Measurements from ENCODE around the gene LCK.

The LCK gene

DNA sequence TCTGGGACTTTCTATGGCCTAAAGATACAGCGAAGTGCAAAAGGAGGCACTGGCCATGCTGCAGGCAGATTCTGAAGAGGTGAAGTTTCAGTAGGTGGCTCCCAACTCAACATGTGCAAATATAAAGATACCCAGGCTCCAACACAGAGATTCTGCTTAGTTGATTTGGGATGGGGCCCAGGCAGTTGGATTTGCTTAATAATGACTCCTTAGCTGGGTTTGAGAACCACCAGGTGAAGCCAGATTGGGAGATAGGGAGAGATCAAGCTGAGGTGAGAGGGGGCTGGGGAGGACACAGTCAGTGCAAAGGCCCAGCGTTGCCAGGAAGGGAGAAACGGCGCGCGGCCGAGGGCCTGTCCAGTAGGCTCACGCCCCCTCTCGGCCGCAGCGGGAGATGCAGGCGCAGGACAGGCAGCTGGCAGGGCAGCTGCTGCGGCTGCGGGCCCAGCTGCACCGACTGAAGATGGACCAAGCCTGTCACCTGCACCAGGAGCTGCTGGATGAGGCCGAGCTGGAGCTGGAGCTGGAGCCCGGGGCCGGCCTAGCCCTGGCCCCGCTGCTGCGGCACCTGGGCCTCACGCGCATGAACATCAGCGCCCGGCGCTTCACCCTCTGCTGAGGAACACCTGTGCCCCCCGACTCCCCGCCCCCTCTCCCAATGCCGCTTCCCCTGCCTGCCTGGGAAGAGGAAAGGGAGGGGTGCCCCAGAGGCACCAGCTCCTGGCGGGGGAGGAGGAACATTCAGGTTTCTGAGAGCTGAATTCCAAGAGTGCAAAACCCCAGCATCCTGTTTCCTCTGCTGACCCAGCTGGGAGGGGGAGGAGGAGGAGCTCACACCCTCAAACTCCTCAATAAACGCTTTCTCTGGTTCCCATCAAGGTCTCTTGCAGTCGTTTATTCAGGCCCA is 2.8 kb upstream of the LCK start:
- H3K27me3 ChIP-seq (ENCODE audit: insufficient read depth, low read depth), result no peaks in the 10 kb centered on the region
- H3K36me3 ChIP-seq (ENCODE audit: insufficient read depth), result no peaks in the 10 kb centered on the region
- TF ChIP-seq, protein P1, sequence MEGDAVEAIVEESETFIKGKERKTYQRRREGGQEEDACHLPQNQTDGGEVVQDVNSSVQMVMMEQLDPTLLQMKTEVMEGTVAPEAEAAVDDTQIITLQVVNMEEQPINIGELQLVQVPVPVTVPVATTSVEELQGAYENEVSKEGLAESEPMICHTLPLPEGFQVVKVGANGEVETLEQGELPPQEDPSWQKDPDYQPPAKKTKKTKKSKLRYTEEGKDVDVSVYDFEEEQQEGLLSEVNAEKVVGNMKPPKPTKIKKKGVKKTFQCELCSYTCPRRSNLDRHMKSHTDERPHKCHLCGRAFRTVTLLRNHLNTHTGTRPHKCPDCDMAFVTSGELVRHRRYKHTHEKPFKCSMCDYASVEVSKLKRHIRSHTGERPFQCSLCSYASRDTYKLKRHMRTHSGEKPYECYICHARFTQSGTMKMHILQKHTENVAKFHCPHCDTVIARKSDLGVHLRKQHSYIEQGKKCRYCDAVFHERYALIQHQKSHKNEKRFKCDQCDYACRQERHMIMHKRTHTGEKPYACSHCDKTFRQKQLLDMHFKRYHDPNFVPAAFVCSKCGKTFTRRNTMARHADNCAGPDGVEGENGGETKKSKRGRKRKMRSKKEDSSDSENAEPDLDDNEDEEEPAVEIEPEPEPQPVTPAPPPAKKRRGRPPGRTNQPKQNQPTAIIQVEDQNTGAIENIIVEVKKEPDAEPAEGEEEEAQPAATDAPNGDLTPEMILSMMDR (conservative IDR thresholded peaks at IDR 0.05; ENCODE audit: low read depth, low read length), result peak; percentile 74
- H3K9ac ChIP-seq, result no peak overlapping the region
- no peak overlapping the region for H3K4me3 ChIP-seq (IDR thresholded peaks at IDR 0.05; ENCODE audit: insufficient read depth, low read depth, low read length)
- no peaks in the 10 kb centered on the region for H3K79me2 ChIP-seq (ENCODE audit: insufficient read depth, low read depth)
- peaks cover 17% of the 10 kb centered on the region for H3K4me1 ChIP-seq (ENCODE audit: low read depth, poor library complexity, severe bottlenecking)
- H2AFZ ChIP-seq (ENCODE audit: low read depth), result peak overlapping the region; percentile 30; the same call in 1 of the 2 replicates
- H4K20me1 ChIP-seq (ENCODE audit: insufficient read depth), result no peaks in the 10 kb centered on the region
- H3K27ac ChIP-seq, result no peak overlapping the region
- peak overlapping the region; percentile 9; the same call in 1 of the 2 replicates for H3K4me2 ChIP-seq

DNA sequence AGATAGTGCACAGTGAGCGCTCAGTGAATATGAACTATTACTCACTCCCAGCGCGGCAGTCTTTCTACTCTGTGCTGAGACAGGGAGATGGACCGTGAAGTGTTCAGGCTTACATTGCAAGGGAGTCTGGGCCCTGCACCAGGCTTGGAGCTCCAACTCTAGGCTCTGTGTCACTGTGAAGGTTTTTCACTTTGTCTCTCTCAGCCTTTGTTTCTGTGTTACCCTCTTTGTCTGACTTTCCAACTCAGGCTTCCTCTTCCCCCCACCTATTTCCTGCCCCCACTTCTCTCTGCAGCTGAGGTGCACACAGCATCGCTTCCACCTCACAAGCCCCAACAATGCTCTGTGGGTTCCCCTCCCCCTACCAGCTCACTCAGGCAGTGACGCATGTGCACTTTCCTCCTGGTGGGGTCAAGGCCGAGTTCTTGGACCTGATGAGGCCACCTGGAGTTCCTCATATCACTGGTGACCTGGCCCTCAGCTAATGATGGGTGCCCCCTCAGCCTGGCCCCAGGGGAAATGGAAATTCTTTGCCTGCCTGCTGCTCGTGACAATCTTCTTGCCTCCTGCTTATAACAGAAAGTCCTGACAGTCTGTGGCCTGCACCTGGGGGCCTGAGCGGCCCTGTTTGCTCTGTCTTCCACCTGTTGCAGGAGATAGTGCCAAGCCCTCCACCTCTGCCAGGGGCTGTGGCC is 1.1 kb upstream of the LCK start:
- Histone ChIP-seq H3K4me2 (no peak overlapping the region), H3K27me3 (ENCODE audit: insufficient read depth, low read depth) (no peaks in the 10 kb centered on the region), H3K27ac (peak overlapping the region; percentile 26; the same call in 1 of the 2 replicates), H4K20me1 (ENCODE audit: insufficient read depth) (no peaks in the 10 kb centered on the region), H3K36me3 (ENCODE audit: insufficient read depth) (no peaks in the 10 kb centered on the region), H3K9ac (no peak overlapping the region), H3K4me3 (IDR thresholded peaks at IDR 0.05; ENCODE audit: insufficient read depth, low read depth, low read length) (no peak overlapping the region), H3K79me2 (ENCODE audit: insufficient read depth, low read depth) (no peaks in the 10 kb centered on the region), H2AFZ (ENCODE audit: low read depth) (peak overlapping the region; percentile 23), H3K4me1 (ENCODE audit: low read depth, poor library complexity, severe bottlenecking) (peaks cover 17% of the 10 kb centered on the region)
- TF ChIP-seq, protein P1 (conservative IDR thresholded peaks at IDR 0.05; ENCODE audit: low read depth, low read length), result no peak

DNA sequence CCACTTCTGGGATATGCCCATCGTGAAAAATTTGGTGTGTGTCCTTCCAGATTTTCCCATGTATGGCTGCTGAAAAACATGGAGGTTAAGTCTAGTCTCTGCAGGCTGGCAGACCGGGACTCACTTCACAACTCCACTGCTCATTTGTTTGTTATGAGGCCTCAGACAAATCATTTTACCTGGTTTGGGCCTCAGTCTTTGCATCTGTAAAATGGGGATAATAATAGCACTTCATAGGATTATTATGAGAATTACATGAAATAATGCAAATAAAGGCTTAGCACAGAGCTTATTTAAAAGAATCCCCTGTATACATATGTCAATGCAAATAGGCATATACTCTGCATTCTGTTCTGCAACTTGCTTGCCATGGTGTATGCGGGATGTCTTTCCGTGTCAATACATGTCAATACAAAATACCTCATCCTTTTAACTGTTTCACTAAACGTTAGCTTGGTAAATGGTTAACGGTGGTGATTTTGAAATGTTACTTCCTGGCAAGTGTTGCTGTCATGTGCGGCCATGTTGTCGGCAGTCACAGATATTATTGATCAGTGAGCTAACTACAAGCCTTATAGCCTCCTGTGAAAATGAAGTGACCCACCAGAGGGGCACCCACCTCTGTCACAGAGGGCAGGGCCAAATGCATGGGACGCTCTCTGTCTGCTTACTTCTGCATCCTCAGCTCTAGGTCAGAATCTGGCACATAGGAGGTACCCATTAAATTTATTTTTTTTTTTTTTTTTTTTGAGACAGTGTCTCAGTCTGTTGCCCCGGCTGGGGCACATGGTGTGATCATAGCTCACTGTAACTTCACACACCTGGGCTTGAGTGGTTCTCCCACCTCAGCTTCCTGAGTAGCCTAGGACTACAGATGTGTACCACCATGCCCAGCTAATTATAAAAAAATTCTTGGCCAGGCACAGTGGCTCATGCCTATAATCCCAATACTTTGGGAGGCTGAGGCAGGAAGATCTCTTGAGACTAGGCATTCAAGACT is 4.3 kb downstream of the LCK start:
- H3K9ac ChIP-seq, result no peak overlapping the region
- no peak overlapping the region for H2AFZ ChIP-seq (ENCODE audit: low read depth)
- H4K20me1 ChIP-seq (ENCODE audit: insufficient read depth), result no peaks in the 10 kb centered on the region
- H3K4me1 ChIP-seq (ENCODE audit: low read depth, poor library complexity, severe bottlenecking), result peaks cover 3% of the 10 kb centered on the region
- no peaks in the 10 kb centered on the region for H3K27me3 ChIP-seq (ENCODE audit: insufficient read depth, low read depth)
- H3K36me3 ChIP-seq (ENCODE audit: insufficient read depth), result no peaks in the 10 kb centered on the region
- no peak overlapping the region for H3K4me3 ChIP-seq (IDR thresholded peaks at IDR 0.05; ENCODE audit: insufficient read depth, low read depth, low read length)
- no peak overlapping the region for H3K27ac ChIP-seq
- TF ChIP-seq, protein P1 (conservative IDR thresholded peaks at IDR 0.05; ENCODE audit: low read depth, low read length), result no peak
- no peak overlapping the region for H3K4me2 ChIP-seq
- H3K79me2 ChIP-seq (ENCODE audit: insufficient read depth, low read depth), result no peaks in the 10 kb centered on the region

Measured in KMS-11 (cell line).